Large intestine (tissue), 3 donors: ENCODE results near the gene ARHGAP35. TPM values are rescaled to one million over a fixed set of nuclear protein-coding genes. Genes with fewer than 3 reads are reported as not detected.
A peak's percentile ranks its signal among the peaks of the same experiment; 100 is the strongest.

ENCODE experiments used
- DNase-seq, 2 donors: peaks; one replicate each; pipeline versions ENCODE4 v3.0.0 to v3.0.0-alpha.2; 2013
- H3K27ac ChIP-seq: one replicate; pipeline ENCODE4 v1.5.1; 2013; ENCODE audit warnings: low read length
- H3K27me3 ChIP-seq: 2 replicates; pipeline ENCODE4 v1.6.1; 2013; ENCODE audit warnings: low read length; ENCODE audit not compliant: control insufficient read depth, insufficient read depth
- H3K36me3 ChIP-seq: 2 replicates; pipeline ENCODE4 v1.6.1; 2013; ENCODE audit warnings: low read length; ENCODE audit not compliant: control insufficient read depth, insufficient read depth
- H3K4me1 ChIP-seq: one replicate; pipeline ENCODE4 v1.6.1; 2013; ENCODE audit warnings: low read length; ENCODE audit not compliant: control insufficient read depth, insufficient read depth
- H3K4me3 ChIP-seq: one replicate; pipeline ENCODE4 v1.5.1; 2013; ENCODE audit warnings: low read length
- H3K9me3 ChIP-seq: one replicate; pipeline ENCODE4 v1.6.1; 2013; ENCODE audit warnings: mild to moderate bottlenecking, low read depth, low read length, moderate library complexity; ENCODE audit not compliant: control insufficient read depth
- WGBS: methylation state at CpG from one replicate; pipeline ENCODE4 v1.1.5; 2013; ENCODE audit warnings: low lambda C conversion rate; ENCODE audit not compliant: insufficient coverage; 5-methylcytosine and 5-hydroxymethylcytosine counted together
- polyA plus RNA-seq: library from polyadenylated mRNA; unstranded; fragments of 120-200 nt; gene quantifications from one replicate; pipeline ENCODE4 v1.2.1, GENCODE V29; 2013

Gene ARHGAP35
- polyA plus RNA-seq, 1 donor: 42.8 TPM

DNA sequence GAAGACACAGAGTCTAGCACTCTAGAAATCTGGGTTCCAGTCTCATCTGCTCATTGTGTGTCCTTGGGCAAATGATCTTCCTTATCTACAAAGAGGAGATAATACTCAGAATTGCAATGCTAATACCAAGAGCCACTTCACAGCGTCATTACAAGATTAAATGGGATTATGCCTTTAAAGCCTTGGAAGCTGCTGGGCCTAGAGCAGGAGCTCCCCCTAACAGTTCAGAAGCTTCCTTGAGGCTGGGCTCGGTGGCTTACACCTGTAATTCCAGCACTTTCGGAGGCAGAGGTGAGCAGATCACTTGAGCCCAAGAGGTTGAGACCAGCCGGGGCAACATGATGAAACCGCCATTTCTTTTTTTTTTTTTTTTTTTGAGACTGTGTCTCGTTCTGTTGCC lies 37.7 kb upstream of the ARHGAP35 start:
- DNase-seq: no peak

GRCh38 chr19:46824890-46825730 lies 35.7 kb upstream of the ARHGAP35 start:
- Histone ChIP-seq H3K4me1 (peaks cover 24% of the 10 kb centered on the region), H3K4me3 (no peak overlapping the region), H3K27me3 (no peaks in the 10 kb centered on the region), H3K36me3 (no peaks in the 10 kb centered on the region), H3K9me3 (no peaks in the 10 kb centered on the region), H3K27ac (no peak overlapping the region)
- 100% methylated on average over 1 of the region's 21 CpGs for WGBS
- no peak for DNase-seq

More for the DNA sequence above, 37.7 kb upstream of the ARHGAP35 start:
- no peaks in the 10 kb centered on the region for H3K9me3 ChIP-seq
- H3K27ac ChIP-seq: peak overlapping the region; percentile 23
- WGBS: no CpG with 5 or more reads among the region's 6 CpGs
- no peak overlapping the region for H3K4me3 ChIP-seq
- H3K27me3 ChIP-seq: no peaks in the 10 kb centered on the region
- no peaks in the 10 kb centered on the region for H3K36me3 ChIP-seq
- H3K4me1 ChIP-seq: peaks cover 24% of the 10 kb centered on the region

DNA sequence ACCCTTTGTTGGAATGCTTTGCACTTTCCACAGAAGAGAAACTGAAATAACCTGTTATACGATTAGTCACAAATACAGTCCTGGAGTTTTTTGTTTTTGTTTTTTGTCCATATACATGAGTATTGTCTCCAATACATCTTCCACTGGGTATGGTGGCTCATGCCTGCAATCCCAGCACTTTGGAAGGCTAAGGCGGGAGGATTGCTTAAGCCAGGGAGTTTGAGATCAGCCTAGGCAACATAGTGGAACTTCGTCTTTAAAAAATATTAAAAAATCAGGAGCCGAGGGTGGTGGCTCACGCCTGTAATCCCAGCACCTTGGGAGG lies 35.1 kb upstream of the ARHGAP35 start:
- Histone ChIP-seq H3K36me3 (no peaks in the 10 kb centered on the region), H3K27me3 (no peaks in the 10 kb centered on the region), H3K4me3 (no peak overlapping the region), H3K9me3 (no peaks in the 10 kb centered on the region), H3K27ac (no peak overlapping the region), H3K4me1 (peaks cover 20% of the 10 kb centered on the region)
- WGBS: 100% methylated on average over 1 of the region's 5 CpGs
- DNase-seq: no peak

GRCh38 chr19:46828484-46828883 lies 32.3 kb upstream of the ARHGAP35 start:
- Histone ChIP-seq H3K4me3 (no peak overlapping the region), H3K36me3 (no peaks in the 10 kb centered on the region), H3K27ac (no peak overlapping the region), H3K27me3 (no peaks in the 10 kb centered on the region), H3K4me1 (no peaks in the 10 kb centered on the region), H3K9me3 (no peaks in the 10 kb centered on the region)
- no CpG with 5 or more reads among the region's 5 CpGs for WGBS
- no peak for DNase-seq

DNA sequence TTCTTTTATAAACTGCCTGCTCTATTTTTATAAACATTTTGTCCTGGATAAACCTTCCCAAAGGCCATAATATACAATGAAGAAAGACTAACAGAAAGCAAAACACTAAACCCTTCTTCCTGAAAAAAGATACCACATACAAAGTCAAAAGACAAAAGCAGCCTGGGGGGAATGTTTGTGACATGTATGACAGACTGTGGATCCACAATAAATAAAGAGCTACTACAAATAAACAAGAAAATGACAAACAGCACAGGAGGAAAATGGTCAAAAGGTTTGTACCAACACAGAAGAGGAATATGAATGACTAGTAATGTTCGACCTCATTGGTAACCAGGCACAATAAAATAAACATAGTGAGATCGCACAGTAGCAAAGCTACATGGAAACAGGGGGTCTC lies 29.9 kb upstream of the ARHGAP35 start:
- 71% methylated on average over 1 of the region's 2 CpGs for WGBS
- Histone ChIP-seq H3K4me1 (no peaks in the 10 kb centered on the region), H3K27ac (no peak overlapping the region), H3K27me3 (no peaks in the 10 kb centered on the region), H3K4me3 (no peak overlapping the region), H3K9me3 (no peaks in the 10 kb centered on the region), H3K36me3 (no peaks in the 10 kb centered on the region)
- DNase-seq: no peak

DNA sequence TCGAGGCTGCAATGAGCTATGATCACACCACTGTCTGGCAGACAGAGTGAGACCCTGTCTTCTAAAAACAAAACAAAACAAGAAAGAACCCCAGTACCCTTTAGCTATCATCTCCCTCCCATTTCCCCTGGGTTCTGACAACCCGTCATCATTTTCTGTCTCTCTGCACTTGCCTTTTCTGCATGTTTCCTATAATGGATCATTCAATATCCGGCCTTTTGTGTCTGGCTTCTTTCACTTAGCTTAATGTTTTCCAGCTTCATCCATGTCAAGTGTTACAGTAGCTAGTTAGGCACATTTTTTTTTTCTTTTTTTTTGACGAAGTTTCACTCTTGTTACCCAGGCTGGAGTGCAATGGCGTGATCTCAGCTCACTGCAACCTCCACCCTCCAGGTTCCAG lies 26.7 kb upstream of the ARHGAP35 start:
- no peaks in the 10 kb centered on the region for H3K4me1 ChIP-seq
- no peak overlapping the region for H3K4me3 ChIP-seq
- no peak for DNase-seq
- 100% methylated on average over 1 of the region's 5 CpGs for WGBS
- no peak overlapping the region for H3K27ac ChIP-seq
- no peaks in the 10 kb centered on the region for H3K9me3 ChIP-seq
- H3K36me3 ChIP-seq: peaks cover 17% of the 10 kb centered on the region
- H3K27me3 ChIP-seq: no peaks in the 10 kb centered on the region

DNA sequence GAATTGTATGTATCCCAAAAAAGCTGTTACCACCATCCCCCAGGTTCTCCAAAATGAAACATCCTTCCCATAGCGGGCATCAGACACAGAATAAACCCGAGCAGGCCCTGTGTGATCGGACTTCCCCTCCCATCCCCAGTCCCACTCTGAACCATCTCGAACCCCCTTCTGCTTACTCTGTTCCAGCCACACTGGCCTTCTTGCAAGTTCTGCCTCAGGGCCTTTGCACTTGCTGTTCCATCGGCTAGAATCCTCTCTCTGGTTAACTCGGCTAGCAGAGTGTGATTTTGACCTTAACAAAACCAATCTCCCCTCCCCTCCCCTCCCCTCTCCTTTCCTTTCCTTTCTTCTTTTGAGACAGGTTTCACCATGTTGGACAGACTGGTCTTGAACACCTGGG lies 25.8 kb upstream of the ARHGAP35 start:
- H3K9me3 ChIP-seq: no peaks in the 10 kb centered on the region
- no CpG with 5 or more reads among the region's 6 CpGs for WGBS
- no peaks in the 10 kb centered on the region for H3K27me3 ChIP-seq
- H3K4me1 ChIP-seq: peaks cover 8% of the 10 kb centered on the region
- no peak for DNase-seq
- H3K27ac ChIP-seq: no peak overlapping the region
- H3K36me3 ChIP-seq: peaks cover 22% of the 10 kb centered on the region
- H3K4me3 ChIP-seq: no peak overlapping the region

GRCh38 chr19:46838160-46838559 lies 22.6 kb upstream of the ARHGAP35 start:
- 80% methylated on average over 1 of the region's 20 CpGs for WGBS
- Histone ChIP-seq H3K4me3 (no peak overlapping the region), H3K27ac (no peak overlapping the region), H3K27me3 (no peaks in the 10 kb centered on the region), H3K4me1 (peaks cover 13% of the 10 kb centered on the region), H3K9me3 (no peaks in the 10 kb centered on the region), H3K36me3 (peaks cover 41% of the 10 kb centered on the region)
- DNase-seq: no peak

GRCh38 chr19:46839752-46840497 lies 20.9 kb upstream of the ARHGAP35 start:
- no CpG with 5 or more reads among the region's 12 CpGs for WGBS
- H3K36me3 ChIP-seq: peaks cover 52% of the 10 kb centered on the region

GRCh38 chr19:46840498-46840942 lies 20.3 kb upstream of the ARHGAP35 start:
- H3K4me3 ChIP-seq: no peak overlapping the region
- WGBS: 22% methylated on average over 4 of the region's 13 CpGs
- no peaks in the 10 kb centered on the region for H3K27me3 ChIP-seq
- peak overlapping the region; percentile 77 for H3K27ac ChIP-seq
- peak; percentile 63 to 75 for DNase-seq
- no peaks in the 10 kb centered on the region for H3K9me3 ChIP-seq
- H3K36me3 ChIP-seq: peaks cover 52% of the 10 kb centered on the region
- peaks cover 13% of the 10 kb centered on the region for H3K4me1 ChIP-seq

More at GRCh38 chr19:46839752-46840497, 20.9 kb upstream of the ARHGAP35 start:
- no peaks in the 10 kb centered on the region for H3K9me3 ChIP-seq
- peak overlapping the region; percentile 77 for H3K27ac ChIP-seq
- DNase-seq: peak; percentile 57 to 80
- peaks cover 13% of the 10 kb centered on the region for H3K4me1 ChIP-seq
- no peaks in the 10 kb centered on the region for H3K27me3 ChIP-seq
- H3K4me3 ChIP-seq: no peak overlapping the region
